B cell (primary cell): ENCODE data around the gene PRRG2. TPM values are rescaled to one million over a fixed set of nuclear protein-coding genes. Genes with fewer than 3 reads are reported as not detected.

Source experiments
- ATAC-seq: fragments of 200-7000 bp; cut with Tn5 transposase; one replicate; pipeline ENCODE4 v1.10.0; 2021; ENCODE audit warnings: low read depth, mild to moderate bottlenecking, moderate number of reproducible peaks, moderate library complexity
- CTCF ChIA-PET: fragments of 350-600 bp; sonication (Branson Sonifier 250); formaldehyde crosslinking; loops from one replicate; lab custom pipeline; 2021; ENCODE audit warnings: antibody characterized with exemption, inconsistent platforms; lab: Charles Lee
- POLR2A ChIA-PET: fragments of 350-600 bp; sonication (Branson Sonifier 250); formaldehyde crosslinking; loops from one replicate; lab custom pipeline; 2021; ENCODE audit warnings: antibody characterized with exemption; lab: Charles Lee
- DNase-seq: peaks from one replicate; pipeline ENCODE4 v3.0.0; 2013
- H2AFZ ChIP-seq: 2 replicates; pipeline ENCODE4 v1.6.1; 2012; ENCODE audit warnings: mild to moderate bottlenecking, low read depth, low read length; ENCODE audit not compliant: insufficient read depth, poor library complexity, severe bottlenecking
- H3K27ac ChIP-seq, 2 donors: 1 replicate in 1 of 2; 2 replicates in 1 of 2; pipeline ENCODE4 v1.5.1; 2012 to 2013; ENCODE audit warnings: low read length in 2 of 2, mild to moderate bottlenecking in 2 of 2, moderate library complexity in 1 of 2
- H3K27me3 ChIP-seq, 4 experiments: fragments of 200-600 bp in 1 of 4; sonication (generic) in 1 of 4; replicated peaks in 1 of 4; 1 replicate in 2 of 4; 2 replicates in 2 of 4; pipeline versions ENCODE4 v1.6.1 to v1.7.0; 2013 to 2016; ENCODE audit warnings: low read length in 3 of 4, mild to moderate bottlenecking in 2 of 4, mixed read lengths in 1 of 4, moderate library complexity in 1 of 4; ENCODE audit not compliant: insufficient read depth in 4 of 4, control insufficient read depth in 3 of 4; ENCODE audit errors: control extremely low read depth in 1 of 4
- H3K36me3 ChIP-seq, 2 experiments: replicated peaks in 1 of 2; 1 replicate in 1 of 2; 2 replicates in 1 of 2; pipeline versions ENCODE4 v1.6.1 to v1.7.1; 2013; ENCODE audit warnings: low read length in 1 of 2; ENCODE audit not compliant: insufficient read depth in 2 of 2, control insufficient read depth in 1 of 2; ENCODE audit errors: control extremely low read depth in 1 of 2, extremely low read depth in 1 of 2
- H3K4me1 ChIP-seq, 2 donors: fragments of 200-600 bp in 1 of 2; sonication (generic) in 1 of 2; 1 replicate in 1 of 2; 2 replicates in 1 of 2; pipeline versions ENCODE4 v1.5.1 to v1.6.1; 2013 to 2017; ENCODE audit warnings: low read length in 2 of 2; ENCODE audit not compliant: control insufficient read depth in 2 of 2, insufficient read depth in 2 of 2
- H3K4me2 ChIP-seq: replicated peaks from 2 replicates; pipeline ENCODE3; 2012; ENCODE audit warnings: mild to moderate bottlenecking, low read depth, low read length; ENCODE audit not compliant: poor library complexity, severe bottlenecking
- H3K4me3 ChIP-seq, 5 experiments: fragments of 200-600 bp in 1 of 5; sonication (generic) in 1 of 5; 1 replicate in 3 of 5; 2 replicates in 2 of 5; pipeline versions ENCODE4 v1.5.1 to v1.7.0; 2011 to 2016; ENCODE audit warnings: low read length in 4 of 5, mild to moderate bottlenecking in 4 of 5, low read depth in 2 of 5, control low read depth in 1 of 5, moderate library complexity in 1 of 5; ENCODE audit not compliant: insufficient read depth in 1 of 5; ENCODE audit errors: control extremely low read depth in 1 of 5, extremely low read depth in 1 of 5
- H3K79me2 ChIP-seq: fragments of 200-600 bp; sonication (generic); one replicate; pipeline ENCODE4 v1.6.0; 2016; ENCODE audit warnings: low read length; ENCODE audit not compliant: control insufficient read depth, insufficient read depth
- H3K9ac ChIP-seq: fragments of 200-600 bp; sonication (generic); 2 replicates; pipeline ENCODE4 v1.6.1; 2017; ENCODE audit warnings: mild to moderate bottlenecking, low read length, moderate library complexity
- H3K9me3 ChIP-seq, 3 donors: one replicate each; pipeline versions ENCODE4 v1.6.1 to v1.7.1; 2013; ENCODE audit warnings: low read length in 2 of 3; ENCODE audit not compliant: control insufficient read depth in 2 of 3, insufficient read depth in 1 of 3; ENCODE audit errors: control extremely low read depth in 1 of 3
- H4K20me1 ChIP-seq: 2 replicates; pipeline ENCODE4 v1.6.0; 2012; ENCODE audit warnings: mild to moderate bottlenecking, low read length; ENCODE audit not compliant: insufficient read depth, control insufficient read depth, poor library complexity, severe bottlenecking
- H3K27ac Mint-ChIP-seq: one replicate; pipeline ENCODE4 v1.8.0; 2021; ENCODE audit warnings: mixed read lengths
- H3K27me3 Mint-ChIP-seq: one replicate; pipeline ENCODE4 v1.8.0; 2021; ENCODE audit warnings: mixed read lengths
- H3K4me1 Mint-ChIP-seq: one replicate; pipeline ENCODE4 v1.8.0; 2021; ENCODE audit warnings: mixed read lengths
- H3K4me3 Mint-ChIP-seq: one replicate; pipeline ENCODE4 v1.8.0; 2021; ENCODE audit warnings: mixed read lengths
- H3K9me3 Mint-ChIP-seq: one replicate; pipeline ENCODE4 v1.8.0; 2022; ENCODE audit warnings: mixed read lengths; ENCODE audit not compliant: insufficient read depth
- CTCF ChIP-seq: fragments of 200-600 bp; IDR thresholded peaks from one replicate; pipeline ENCODE4 v1.8.0; 2022; ENCODE audit warnings: antibody characterized with exemption, mild to moderate bottlenecking
- EZH2 ChIP-seq: IDR thresholded peaks from 2 replicates; pipeline ENCODE4 v1.6.1; 2012; ENCODE audit warnings: borderline replicate concordance, low read depth, mild to moderate bottlenecking, moderate library complexity, low read length; ENCODE audit not compliant: insufficient read depth, poor library complexity, severe bottlenecking
- WGBS: methylation state at CpG from one replicate; pipeline ENCODE4 v1.1.5; 2013; ENCODE audit warnings: missing lambda C conversion rate; ENCODE audit not compliant: insufficient coverage; 5-methylcytosine and 5-hydroxymethylcytosine counted together
- intact Hi-C: fragments of 100-400 bp; cut with micrococcal nuclease; formaldehyde crosslinking; loops from one replicate; pipeline ENCODE4 v1.10.0; 2022
- polyA plus RNA-seq: library from polyadenylated mRNA; depleted of rRNA; stranded (reverse); fragments of >200 nt; gene quantifications from 2 replicates; pipeline ENCODE4 v1.2.3, GENCODE V29; 2012
- total RNA-seq, 2 donors: library from RNA; stranded (reverse); fragments of 120-200 nt in 1 of 2; gene quantifications; 1 replicate in 1 of 2; 2 replicates in 1 of 2; pipeline versions ENCODE4 v1.2.3 to v1.2.4, GENCODE V29; 2013 to 2022

Gene PRRG2
- total and polyA plus RNA-seq, 2 donors (not counting 1 experiment from before 2014, with no cell fraction given) = 1.1 to 4.4 TPM

- Mint-ChIP-seq H3K27ac (no peak overlapping the region), H3K9me3 (no peaks in the 10 kb centered on the region), H3K27me3 (no peaks in the 10 kb centered on the region), H3K4me3 (no peak overlapping the region), H3K4me1 (peaks cover 28% of the 10 kb centered on the region)
- H3K4me2 ChIP-seq = no peak overlapping the region
- H3K27me3 ChIP-seq = no peaks in the 10 kb centered on the region
- H2AFZ ChIP-seq = no peak overlapping the region
- TF ChIP-seq CTCF (no peak), EZH2 (no peak)
- H3K9ac ChIP-seq = no peak overlapping the region
- CTCF ChIA-PET = interaction anchor here (1.3 kb wide), 1 partner anchor 9 kb away, joined by 3 read pairs; no protein-coding TSS in a partner anchor
- ATAC-seq = no peak
- POLR2A ChIA-PET = interaction anchor here (0.7 kb wide), 1 partner anchor 10 kb away, joined by 5 read pairs; no protein-coding TSS in a partner anchor
- intact Hi-C loops = no loop called here
- peaks cover 8% of the 10 kb centered on the region for H3K79me2 ChIP-seq
- H3K9me3 ChIP-seq = no peaks in the 10 kb centered on the region
- H3K27ac ChIP-seq = no peak overlapping the region
- peaks cover 4 to 47% of the 10 kb centered on the region in 2 experiments for H3K36me3 ChIP-seq
- WGBS = 99% methylated on average over 42 of the region's 53 CpGs
- H3K4me1 ChIP-seq = peaks cover 9 to 27% of the 10 kb centered on the region in 2 donors
- no peaks in the 10 kb centered on the region for H4K20me1 ChIP-seq
- H3K4me3 ChIP-seq = no peak overlapping the region
- peak; percentile 41 for DNase-seq
Observed at GRCh38 chr19:49555600-49556411, 25.3 kb upstream of the PRRG2 start.
